Nephron progenitor cell (in vitro differentiated cells): Measurements from ENCODE around the gene SIPA1L3.

Experiments used
- DNase-seq: peaks from one replicate; pipeline ENCODE4 v3.0.0; 2021
- H3K27ac Mint-ChIP-seq: 2 replicates; pipeline ENCODE4 v1.8.0; 2021; ENCODE audit warnings: mild to moderate bottlenecking, moderate library complexity, mixed read lengths
- H3K27me3 Mint-ChIP-seq: 2 replicates; pipeline ENCODE4 v1.8.0; 2021; ENCODE audit warnings: mild to moderate bottlenecking, low read depth, mixed read lengths; ENCODE audit not compliant: poor library complexity
- H3K36me3 Mint-ChIP-seq: 2 replicates; pipeline ENCODE4 v1.8.0; 2021; ENCODE audit warnings: low read depth, mixed read lengths
- H3K4me1 Mint-ChIP-seq: 2 replicates; pipeline ENCODE4 v1.8.0; 2021; ENCODE audit warnings: mixed read lengths
- H3K4me3 Mint-ChIP-seq: 2 replicates; pipeline ENCODE4 v1.8.0; 2021; ENCODE audit warnings: mild to moderate bottlenecking, moderate library complexity, mixed read lengths
- H3K9me3 Mint-ChIP-seq: 2 replicates; pipeline ENCODE4 v1.8.0; 2021; ENCODE audit warnings: mild to moderate bottlenecking, moderate library complexity, mixed read lengths
- CTCF ChIP-seq: fragments of 200-600 bp; sonication (generic); IDR thresholded peaks from 2 replicates; pipeline ENCODE4 v1.5.0; 2021; ENCODE audit warnings: antibody characterized with exemption

SIPA1L3 gene

GRCh38 chr19:38043649-38044144 is 136.7 kb downstream of the SIPA1L3 start:
- peaks cover 50% of the 10 kb centered on the region for H3K4me1 Mint-ChIP-seq
- no peak for TF ChIP-seq CTCF

GRCh38 chr19:38044267-38045111 is 137.5 kb downstream of the SIPA1L3 start:
- H3K36me3 Mint-ChIP-seq: peaks cover 6% of the 10 kb centered on the region
- no peak overlapping the region for H3K4me3 Mint-ChIP-seq
- H3K27me3 Mint-ChIP-seq: no peaks in the 10 kb centered on the region
- H3K27ac Mint-ChIP-seq: peak overlapping the region; percentile 9
- peaks cover 50% of the 10 kb centered on the region for H3K4me1 Mint-ChIP-seq
- H3K9me3 Mint-ChIP-seq: peaks cover 16% of the 10 kb centered on the region
- no peak for TF ChIP-seq CTCF
- no peak for DNase-seq

More at GRCh38 chr19:38043649-38044144, 136.7 kb downstream of the SIPA1L3 start:
- peaks cover 16% of the 10 kb centered on the region for H3K9me3 Mint-ChIP-seq
- H3K36me3 Mint-ChIP-seq: peaks cover 6% of the 10 kb centered on the region
- no peak overlapping the region for H3K27ac Mint-ChIP-seq
- H3K27me3 Mint-ChIP-seq: no peaks in the 10 kb centered on the region
- no peak for DNase-seq
- no peak overlapping the region for H3K4me3 Mint-ChIP-seq

- TF ChIP-seq CTCF: no peak
These were observed 138.7 kb downstream of the SIPA1L3 start for GRCh38 chr19:38045554-38046253.

GRCh38 chr19:38046254-38047048 is 139.4 kb downstream of the SIPA1L3 start:
- no peak for TF ChIP-seq CTCF
- no peak overlapping the region for H3K27ac Mint-ChIP-seq
- no peak for DNase-seq
- H3K4me1 Mint-ChIP-seq: peaks cover 50% of the 10 kb centered on the region
- H3K4me3 Mint-ChIP-seq: no peak overlapping the region
- H3K9me3 Mint-ChIP-seq: peaks cover 13% of the 10 kb centered on the region
- peaks cover 11% of the 10 kb centered on the region for H3K36me3 Mint-ChIP-seq
- H3K27me3 Mint-ChIP-seq: peaks cover 4% of the 10 kb centered on the region

More at GRCh38 chr19:38045554-38046253, 138.7 kb downstream of the SIPA1L3 start:
- H3K4me3 Mint-ChIP-seq: peak overlapping the region; percentile 40
- no peak for DNase-seq
- peak overlapping the region; percentile 88 for H3K27ac Mint-ChIP-seq
- peaks cover 6% of the 10 kb centered on the region for H3K36me3 Mint-ChIP-seq
- H3K4me1 Mint-ChIP-seq: peaks cover 50% of the 10 kb centered on the region
- H3K27me3 Mint-ChIP-seq: peaks cover 3% of the 10 kb centered on the region
- peaks cover 16% of the 10 kb centered on the region for H3K9me3 Mint-ChIP-seq

GRCh38 chr19:38047049-38047438 is 140.0 kb downstream of the SIPA1L3 start:
- peak overlapping the region; percentile 71 for H3K27ac Mint-ChIP-seq

More at GRCh38 chr19:38047049-38047438, 140.0 kb downstream of the SIPA1L3 start:
- Mint-ChIP-seq H3K4me3 (no peak overlapping the region), H3K36me3 (peaks cover 11% of the 10 kb centered on the region), H3K27me3 (peaks cover 4% of the 10 kb centered on the region), H3K9me3 (peaks cover 8% of the 10 kb centered on the region), H3K4me1 (peaks cover 55% of the 10 kb centered on the region)
- TF ChIP-seq CTCF: no peak
- no peak for DNase-seq
